ENCODE results near the gene CCSER1.

CCSER1 gene

GRCh38 chr4:90443231-90443630 lies 316.0 kb downstream of the CCSER1 start:
- CTCF ChIA-PET, result no interaction called here
- peak; percentile 8 for DNase-seq (ENCODE audit: low spot score)
- H3K27ac ChIP-seq, result no peak overlapping the region
- TF ChIP-seq CTCF (conservative IDR thresholded peaks at IDR 0.05; ENCODE audit: low read depth), result no peak
- POLR2A ChIA-PET (ENCODE audit: low non-redundant PET), result no interaction called here

GRCh38 chr4:90444904-90445303 lies 317.7 kb downstream of the CCSER1 start:
- CTCF ChIA-PET, result interaction anchor here (1.0 kb wide), 1 partner anchor 101 kb away, joined by 3 read pairs; no protein-coding TSS in a partner anchor
- H3K27ac ChIP-seq, result no peak overlapping the region
- POLR2A ChIA-PET (ENCODE audit: low non-redundant PET), result no interaction called here
- no peak for DNase-seq (ENCODE audit: low spot score)
- no peak for TF ChIP-seq CTCF (conservative IDR thresholded peaks at IDR 0.05; ENCODE audit: low read depth)

- ChIA-PET POLR2A (ENCODE audit: low non-redundant PET) (no interaction called here), CTCF (interaction anchor here (1.0 kb wide), 1 partner anchor 100 kb away, joined by 3 read pairs; no protein-coding TSS in a partner anchor)
- no peak for TF ChIP-seq CTCF (conservative IDR thresholded peaks at IDR 0.05; ENCODE audit: low read depth)
- no peak for DNase-seq (ENCODE audit: low spot score)
- H3K27ac ChIP-seq, result no peak overlapping the region
Measured at GRCh38 chr4:90445380-90445779, 318.2 kb downstream of the CCSER1 start.

GRCh38 chr4:90449626-90450025 lies 322.4 kb downstream of the CCSER1 start:
- no peak for DNase-seq (ENCODE audit: low spot score)
- CTCF ChIA-PET, result interaction anchor here (0.6 kb wide), 1 partner anchor 1938 kb away, joined by 3 read pairs; no protein-coding TSS in a partner anchor
- POLR2A ChIA-PET (ENCODE audit: low non-redundant PET), result no interaction called here

GRCh38 chr4:90456891-90457290 lies 329.7 kb downstream of the CCSER1 start:
- POLR2A ChIA-PET (ENCODE audit: low non-redundant PET), result no interaction called here
- no peak overlapping the region for H3K27ac ChIP-seq
- CTCF ChIA-PET, result no interaction called here
- TF ChIP-seq CTCF (conservative IDR thresholded peaks at IDR 0.05; ENCODE audit: low read depth), result no peak
- no peak for DNase-seq (ENCODE audit: low spot score)

More at GRCh38 chr4:90449626-90450025, 322.4 kb downstream of the CCSER1 start:
- TF ChIP-seq CTCF (conservative IDR thresholded peaks at IDR 0.05; ENCODE audit: low read depth), result no peak
- H3K27ac ChIP-seq, result no peak overlapping the region

- DNase-seq (ENCODE audit: low spot score), result no peak
- ChIA-PET CTCF (no interaction called here), POLR2A (ENCODE audit: low non-redundant PET) (no interaction called here)
- H3K27ac ChIP-seq, result no peak overlapping the region
- no peak for TF ChIP-seq CTCF (conservative IDR thresholded peaks at IDR 0.05; ENCODE audit: low read depth)
Measured at GRCh38 chr4:90457817-90458216, 330.6 kb downstream of the CCSER1 start.

- no peak for DNase-seq (ENCODE audit: low spot score)
- POLR2A ChIA-PET (ENCODE audit: low non-redundant PET), result no interaction called here
- H3K27ac ChIP-seq, result no peak overlapping the region
- CTCF ChIA-PET, result no interaction called here
- no peak for TF ChIP-seq CTCF (conservative IDR thresholded peaks at IDR 0.05; ENCODE audit: low read depth)
Measured at GRCh38 chr4:90458576-90458975, 331.4 kb downstream of the CCSER1 start.

Data from RWPE1 (cell line).